OCI-LY1 (cell line): ENCODE measurements around the gene MPPED2.

Source experiments
- H2AFZ ChIP-seq: fragments of 200-600 bp; sonication (generic), shearing (Covaris generic); 2 replicates; pipeline ENCODE4 v1.6.0; 2014; ENCODE audit warnings: antibody characterized with exemption, mild to moderate bottlenecking, low read length
- H3F3A ChIP-seq: fragments of 200-600 bp; sonication (generic), shearing (Covaris generic); 2 replicates; pipeline ENCODE4 v1.6.0; 2014; ENCODE audit warnings: mild to moderate bottlenecking, antibody characterized with exemption, low read length, moderate library complexity; ENCODE audit not compliant: insufficient read depth
- H3K27ac ChIP-seq: fragments of 200-600 bp; sonication (generic); 2 replicates; pipeline ENCODE4 v1.5.1; 2014; ENCODE audit warnings: low read length, mixed run types, mild to moderate bottlenecking, low read depth; ENCODE audit not compliant: poor library complexity, severe bottlenecking
- H3K27me3 ChIP-seq: fragments of 200-600 bp; sonication (generic); 2 replicates; pipeline ENCODE4 v1.6.0; 2014; ENCODE audit warnings: antibody characterized with exemption, mild to moderate bottlenecking, low read length, moderate library complexity; ENCODE audit not compliant: insufficient read depth
- H3K36me3 ChIP-seq: fragments of 200-600 bp; sonication (generic); 2 replicates; pipeline ENCODE4 v1.6.1; 2014; ENCODE audit warnings: mild to moderate bottlenecking, antibody characterized with exemption, low read length, moderate library complexity, mixed read lengths; ENCODE audit not compliant: insufficient read depth
- H3K4me1 ChIP-seq: fragments of 200-600 bp; sonication (generic); 2 replicates; pipeline ENCODE4 v1.5.1; 2014; ENCODE audit warnings: mild to moderate bottlenecking, low read length, moderate library complexity; ENCODE audit not compliant: insufficient read depth, severe bottlenecking
- H3K4me2 ChIP-seq: fragments of 200-600 bp; sonication (generic), shearing (Covaris generic); 2 replicates; pipeline ENCODE4 v1.6.1; 2014; ENCODE audit warnings: low read length
- H3K4me3 ChIP-seq: fragments of 200-600 bp; sonication (generic); 2 replicates; pipeline ENCODE4 v1.5.1; 2014; ENCODE audit warnings: low read length, low read depth, mild to moderate bottlenecking, mixed read lengths; ENCODE audit not compliant: poor library complexity, severe bottlenecking
- H3K79me2 ChIP-seq: fragments of 200-600 bp; shearing (Covaris generic); 2 replicates; pipeline ENCODE4 v1.6.1; 2016; ENCODE audit warnings: mixed run types, low read length, mixed read lengths; ENCODE audit not compliant: insufficient read depth
- H3K9ac ChIP-seq: fragments of 200-600 bp; sonication (generic), shearing (Covaris generic); 2 replicates; pipeline ENCODE4 v1.6.1; 2014; ENCODE audit warnings: mild to moderate bottlenecking, low read length, mixed read lengths
- H3K9me2 ChIP-seq: fragments of 200-600 bp; sonication (generic), shearing (Covaris generic); 2 replicates; pipeline ENCODE4 v1.6.1; 2014; ENCODE audit warnings: low read depth, mild to moderate bottlenecking, low read length, mixed read lengths
- H3K9me3 ChIP-seq: fragments of 200-600 bp; shearing (Covaris generic); 2 replicates; pipeline ENCODE4 v1.6.1; 2014; ENCODE audit warnings: low read length, mixed read lengths
- H4K20me1 ChIP-seq: fragments of 200-600 bp; sonication (generic), shearing (Covaris generic); 2 replicates; pipeline ENCODE4 v1.6.0; 2016; ENCODE audit warnings: mild to moderate bottlenecking, low read length; ENCODE audit not compliant: insufficient read depth
- CTCF ChIP-seq: fragments of 200-600 bp; sonication (generic), shearing (Covaris generic); IDR thresholded peaks from 2 replicates; pipeline ENCODE4 v1.5.1; 2017; ENCODE audit warnings: mild to moderate bottlenecking, antibody characterized with exemption, low read length, moderate library complexity, mixed read lengths
- EZH2 ChIP-seq: fragments of 200-600 bp; sonication (generic), shearing (Covaris generic); IDR thresholded peaks from 2 replicates; pipeline ENCODE4 v1.8.0; 2017; ENCODE audit warnings: borderline replicate concordance, mixed run types, mild to moderate bottlenecking, antibody characterized with exemption, low read length, moderate library complexity, mixed read lengths

Gene MPPED2

GRCh38 chr11:30504468-30504867 lies 81.7 kb downstream of the MPPED2 start:
- no peaks in the 10 kb centered on the region for H3K9me3 ChIP-seq
- H3K4me2 ChIP-seq = no peak overlapping the region
- H3K9ac ChIP-seq = no peak overlapping the region
- H4K20me1 ChIP-seq = no peaks in the 10 kb centered on the region
- no peak overlapping the region for H3K27ac ChIP-seq
- H3F3A ChIP-seq = no peaks in the 10 kb centered on the region
- no peaks in the 10 kb centered on the region for H3K36me3 ChIP-seq
- H3K27me3 ChIP-seq = no peaks in the 10 kb centered on the region
- H2AFZ ChIP-seq = no peak overlapping the region
- no peak overlapping the region for H3K4me3 ChIP-seq
- TF ChIP-seq EZH2 = no peak
- no peak for TF ChIP-seq CTCF
- H3K9me2 ChIP-seq = no peaks in the 10 kb centered on the region
- no peaks in the 10 kb centered on the region for H3K4me1 ChIP-seq
- no peaks in the 10 kb centered on the region for H3K79me2 ChIP-seq

- Histone ChIP-seq H3K4me1 (no peaks in the 10 kb centered on the region), H3K9me2 (no peaks in the 10 kb centered on the region), H2AFZ (no peak overlapping the region), H3K9me3 (no peaks in the 10 kb centered on the region), H4K20me1 (no peaks in the 10 kb centered on the region), H3F3A (no peaks in the 10 kb centered on the region), H3K4me3 (no peak overlapping the region), H3K27ac (no peak overlapping the region), H3K4me2 (no peak overlapping the region), H3K36me3 (no peaks in the 10 kb centered on the region), H3K27me3 (no peaks in the 10 kb centered on the region), H3K9ac (no peak overlapping the region), H3K79me2 (no peaks in the 10 kb centered on the region)
- TF ChIP-seq EZH2 (no peak), CTCF (no peak)
Measured at GRCh38 chr11:30503156-30503555, 83.0 kb downstream of the MPPED2 start.

GRCh38 chr11:30502305-30502704 lies 83.8 kb downstream of the MPPED2 start:
- no peak overlapping the region for H3K4me2 ChIP-seq
- no peaks in the 10 kb centered on the region for H3K9me3 ChIP-seq
- H3K4me3 ChIP-seq = no peak overlapping the region
- H3K4me1 ChIP-seq = no peaks in the 10 kb centered on the region
- H3K36me3 ChIP-seq = no peaks in the 10 kb centered on the region
- H4K20me1 ChIP-seq = no peaks in the 10 kb centered on the region
- H2AFZ ChIP-seq = no peak overlapping the region
- H3K27me3 ChIP-seq = no peaks in the 10 kb centered on the region
- no peaks in the 10 kb centered on the region for H3K9me2 ChIP-seq
- no peak overlapping the region for H3K27ac ChIP-seq
- H3K79me2 ChIP-seq = no peaks in the 10 kb centered on the region
- H3F3A ChIP-seq = no peaks in the 10 kb centered on the region
- no peak for TF ChIP-seq EZH2
- no peak for TF ChIP-seq CTCF
- H3K9ac ChIP-seq = no peak overlapping the region
